Breast epithelium (tissue), 4 donors: ENCODE results near the gene ZNF385A. TPM values are rescaled to one million over a fixed set of nuclear protein-coding genes. Genes with fewer than 3 reads are reported as not detected.
"Not testable (repeated sequence)": the region's sequence is repeated elsewhere in the genome, so short reads cannot be mapped to it uniquely, and the experiment has no call there.

Experiments used
- DNase-seq, 2 donors: peaks; one replicate each; pipeline ENCODE4 v3.0.0-alpha.2; 2019; ENCODE audit warnings: low spot score in 2 of 2
- H3K27ac ChIP-seq, 2 donors: fragments of 200-600 bp; sonication (generic) in 1 of 2; one replicate each; pipeline ENCODE4 v1.5.1; 2016 to 2019; ENCODE audit warnings: mild to moderate bottlenecking in 1 of 2
- H3K27me3 ChIP-seq, 2 donors: fragments of 200-600 bp; sonication (generic) in 1 of 2; one replicate each; pipeline versions ENCODE4 v1.5.1 to v1.6.0; 2017 to 2019; ENCODE audit warnings: control low read depth in 1 of 2, mild to moderate bottlenecking in 1 of 2
- H3K36me3 ChIP-seq: fragments of 200-600 bp; one replicate; pipeline ENCODE4 v1.5.1; 2019
- H3K4me1 ChIP-seq, 2 donors: fragments of 200-600 bp; sonication (generic); one replicate each; pipeline ENCODE4 v1.5.1; 2016 to 2019; ENCODE audit warnings: control low read depth in 1 of 2
- H3K4me3 ChIP-seq, 3 donors: fragments of 200-600 bp; sonication (generic); 1 replicate in 2 of 3; 2 replicates in 1 of 3; pipeline ENCODE4 v1.5.1; 2016 to 2019; ENCODE audit warnings: mild to moderate bottlenecking in 3 of 3, moderate library complexity in 2 of 3
- H3K9me3 ChIP-seq, 2 donors: fragments of 200-600 bp; sonication (generic) in 1 of 2; one replicate each; pipeline ENCODE4 v1.5.1; 2016 to 2019; ENCODE audit warnings: control low read depth in 1 of 2
- CTCF ChIP-seq, 3 donors: fragments of 450-650 bp; IDR thresholded peaks; one replicate each; pipeline ENCODE4 v1.5.1; 2016 to 2017; ENCODE audit warnings: antibody characterized with exemption in 3 of 3, mild to moderate bottlenecking in 3 of 3, moderate library complexity in 3 of 3
- POLR2A ChIP-seq: fragments of 450-650 bp; IDR thresholded peaks from one replicate; pipeline ENCODE4 v1.6.1; 2016; ENCODE audit warnings: antibody characterized with exemption, mild to moderate bottlenecking, moderate library complexity
- POLR2AphosphoS5 ChIP-seq, 3 donors: sonication (generic); formaldehyde crosslinking; IDR thresholded peaks; one replicate each; pipeline ENCODE4 v1.6.1; 2017; ENCODE audit warnings: antibody characterized with exemption in 3 of 3
- intact Hi-C: fragments of 100-400 bp; cut with DNase I; formaldehyde crosslinking; loops from one replicate; pipeline ENCODE4 v1.15.1; 2023; ENCODE audit warnings: low total_unique reads
- total RNA-seq, 3 donors: library from RNA; depleted of rRNA; stranded (reverse); fragments of >200 nt; gene quantifications; one replicate each; pipeline ENCODE4 v1.1.0, GENCODE V29; 2016

ZNF385A gene
- total RNA-seq, 3 donors from 2014 or later, result 8.9 to 18.4 (median 10.5) TPM

- TF ChIP-seq CTCF (IDR thresholded peaks at IDR 0.05) (no peak), POLR2A (no peak), POLR2AphosphoS5 (IDR thresholded peaks at IDR 0.05) (no peak)
- H3K9me3 ChIP-seq, result no peaks in the 10 kb centered on the region
- H3K4me1 ChIP-seq, result no peaks in the 10 kb centered on the region
- intact Hi-C loops, result no loop called here
- H3K27ac ChIP-seq, result no peak overlapping the region
- H3K27me3 ChIP-seq, result no peaks in the 10 kb centered on the region
- no peak overlapping the region for H3K4me3 ChIP-seq
- no peaks in the 10 kb centered on the region for H3K36me3 ChIP-seq
- DNase-seq, result no peak
Observed at GRCh38 chr12:54328595-54329337, 55.8 kb downstream of the ZNF385A start.

GRCh38 chr12:54325442-54326109 is 59.0 kb downstream of the ZNF385A start:
- DNase-seq, H3K4me1 ChIP-seq, H3K36me3 ChIP-seq, intact Hi-C loops, H3K27me3 ChIP-seq, H3K9me3 ChIP-seq: not testable (repeated sequence)
- peak overlapping the region; percentile 59 to 84 (median 63) for H3K4me3 ChIP-seq
- H3K27ac ChIP-seq, result peak overlapping the region; percentile 88 to 89

- Histone ChIP-seq H3K27ac (peak within 1 kb of the TSS; percentile 88 to 89), H3K4me3 (peak within 1 kb of the TSS; percentile 59 to 84 (median 63)), H3K4me1 (no peaks in the 10 kb centered on the region), H3K9me3 (no peaks in the 10 kb centered on the region), H3K27me3 (no peaks in the 10 kb centered on the region), H3K36me3 (no peaks in the 10 kb centered on the region)
- intact Hi-C loops, result no loop called here
- peak; percentile 93 to 99 for DNase-seq
- TF ChIP-seq POLR2A, result peak; percentile 80
- TF ChIP-seq POLR2AphosphoS5 (IDR thresholded peaks at IDR 0.05), result peak; percentile 74 to 96 (median 88)
- TF ChIP-seq CTCF (IDR thresholded peaks at IDR 0.05), result peak; percentile 7 to 57 (median 53)
Observed at GRCh38 chr12:54324617-54325441, 59.7 kb downstream of the ZNF385A start, which contains the start of gene COPZ1. TSS of gene COPZ1 (plus strand) at chr12:54325131. CDS start at chr12:54325164, 33 bp downstream.

GRCh38 chr12:54321363-54321762 is 63.2 kb downstream of the ZNF385A start:
- TF ChIP-seq POLR2A, result no peak
- TF ChIP-seq POLR2AphosphoS5 (IDR thresholded peaks at IDR 0.05), result no peak
- no peak for TF ChIP-seq CTCF (IDR thresholded peaks at IDR 0.05)
- no peaks in the 10 kb centered on the region for H3K4me1 ChIP-seq
- no peaks in the 10 kb centered on the region for H3K36me3 ChIP-seq
- H3K9me3 ChIP-seq, result no peaks in the 10 kb centered on the region
- no peak overlapping the region for H3K4me3 ChIP-seq
- H3K27ac ChIP-seq, result no peak overlapping the region
- intact Hi-C loops, result no loop called here
- H3K27me3 ChIP-seq, result no peaks in the 10 kb centered on the region
- no peak for DNase-seq

Other genes with a start within 250 kb of the ZNF385A start
- gene SMUG1, start 195.7 kb downstream of the ZNF385A start, total RNA-seq, result 10 to 100 TPM; 29.6 to 55.4 (median 46.4) TPM
- gene CBX5, start 104.6 kb downstream of the ZNF385A start, total RNA-seq, result 10 to 100 TPM; 22.4 to 45.8 (median 31.8) TPM
- 100 to 1,000 TPM; 387 to 571 (median 477) TPM for gene HNRNPA1, start 104.0 kb downstream of the ZNF385A start, total RNA-seq
- gene NFE2, start 83.7 kb downstream of the ZNF385A start, total RNA-seq, result under 1 TPM; 0.15 to 0.48 (median 0.33) TPM
- 100 to 1,000 TPM in 1 of 3 donors, 10 to 100 TPM in 2; 70.9 to 109 (median 90.1) TPM for gene COPZ1, start 59.6 kb downstream of the ZNF385A start, total RNA-seq
- under 1 TPM in 1 of 3 donors, not detected in 2; 0.44 TPM for gene GPR84, start 20.2 kb downstream of the ZNF385A start, total RNA-seq
- 100 to 1,000 TPM in 1 of 3 donors, 10 to 100 TPM in 2; 30.4 to 135 (median 81.9) TPM for gene ITGA5, start 34.5 kb upstream of the ZNF385A start, total RNA-seq
- gene GTSF1, start 88.9 kb upstream of the ZNF385A start, total RNA-seq, result 1 to 10 TPM in 1 of 3 donors, under 1 TPM in 1, not detected in 1; 0.96 to 1.3 TPM
- gene NCKAP1L, start 113.0 kb upstream of the ZNF385A start, total RNA-seq, result 10 to 100 TPM; 12.5 to 40.5 (median 15.7) TPM
- gene PDE1B, start 164.9 kb upstream of the ZNF385A start, total RNA-seq, result 10 to 100 TPM in 2 of 3 donors, 1 to 10 TPM in 1; 6.3 to 34.7 (median 13.8) TPM
- gene PPP1R1A, start 203.9 kb upstream of the ZNF385A start, total RNA-seq, result 100 to 1,000 TPM in 1 of 3 donors, 10 to 100 TPM in 2; 21.6 to 316 (median 29.7) TPM